COR-L47 (cell line): ENCODE measurements around the gene ZAR1L.
"Not testable (repeated sequence)": the region's sequence is repeated elsewhere in the genome, so short reads cannot be mapped to it uniquely, and the experiment has no call there.

Source experiments
- DNase-seq: peaks from one replicate; lab custom pipeline; 2025; lab: John Stamatoyannopoulos, UW

The ZAR1L gene, protein sequence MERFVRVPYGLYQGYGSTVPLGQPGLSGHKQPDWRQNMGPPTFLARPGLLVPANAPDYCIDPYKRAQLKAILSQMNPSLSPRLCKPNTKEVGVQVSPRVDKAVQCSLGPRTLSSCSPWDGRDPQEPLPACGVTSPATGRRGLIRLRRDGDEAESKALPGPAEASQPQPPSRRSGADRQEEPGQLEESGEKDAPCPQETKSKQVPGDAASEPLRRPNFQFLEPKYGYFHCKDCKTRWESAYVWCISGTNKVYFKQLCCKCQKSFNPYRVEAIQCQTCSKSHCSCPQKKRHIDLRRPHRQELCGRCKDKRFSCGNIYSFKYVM

DNA sequence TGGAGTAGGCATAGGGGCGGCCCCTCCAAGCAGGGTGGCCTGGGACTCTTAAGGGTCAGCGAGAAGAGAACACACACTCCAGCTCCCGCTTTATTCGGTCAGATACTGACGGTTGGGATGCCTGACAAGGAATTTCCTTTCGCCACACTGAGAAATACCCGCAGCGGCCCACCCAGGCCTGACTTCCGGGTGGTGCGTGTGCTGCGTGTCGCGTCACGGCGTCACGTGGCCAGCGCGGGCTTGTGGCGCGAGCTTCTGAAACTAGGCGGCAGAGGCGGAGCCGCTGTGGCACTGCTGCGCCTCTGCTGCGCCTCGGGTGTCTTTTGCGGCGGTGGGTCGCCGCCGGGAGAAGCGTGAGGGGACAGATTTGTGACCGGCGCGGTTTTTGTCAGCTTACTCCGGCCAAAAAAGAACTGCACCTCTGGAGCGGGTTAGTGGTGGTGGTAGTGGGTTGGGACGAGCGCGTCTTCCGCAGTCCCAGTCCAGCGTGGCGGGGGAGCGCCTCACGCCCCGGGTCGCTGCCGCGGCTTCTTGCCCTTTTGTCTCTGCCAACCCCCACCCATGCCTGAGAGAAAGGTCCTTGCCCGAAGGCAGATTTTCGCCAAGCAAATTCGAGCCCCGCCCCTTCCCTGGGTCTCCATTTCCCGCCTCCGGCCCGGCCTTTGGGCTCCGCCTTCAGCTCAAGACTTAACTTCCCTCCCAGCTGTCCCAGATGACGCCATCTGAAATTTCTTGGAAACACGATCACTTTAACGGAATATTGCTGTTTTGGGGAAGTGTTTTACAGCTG is at the start of gene ZAR1L, which contains the start of gene BRCA2:
Gene ZAR1L, minus strand, starts transcription at position 126 of the 790 bp plus-strand sequence. CDS start 3,438 bp downstream, outside the sequence.
Gene BRCA2, plus strand, starts transcription at position 271 of the 790 bp plus-strand sequence. CDS start 953 bp downstream, outside the sequence.
- peak; percentile 85 for DNase-seq

GRCh38 chr13:32362574-32362973 is 47.4 kb upstream of the ZAR1L start:
- DNase-seq, result no peak

- not testable (repeated sequence) for DNase-seq
Measured at GRCh38 chr13:32355935-32356334, 40.8 kb upstream of the ZAR1L start.

GRCh38 chr13:32354040-32354439 is 38.9 kb upstream of the ZAR1L start:
- DNase-seq, result no peak

- DNase-seq, result not testable (repeated sequence)
Measured at GRCh38 chr13:32350839-32351441, 35.8 kb upstream of the ZAR1L start.

DNA sequence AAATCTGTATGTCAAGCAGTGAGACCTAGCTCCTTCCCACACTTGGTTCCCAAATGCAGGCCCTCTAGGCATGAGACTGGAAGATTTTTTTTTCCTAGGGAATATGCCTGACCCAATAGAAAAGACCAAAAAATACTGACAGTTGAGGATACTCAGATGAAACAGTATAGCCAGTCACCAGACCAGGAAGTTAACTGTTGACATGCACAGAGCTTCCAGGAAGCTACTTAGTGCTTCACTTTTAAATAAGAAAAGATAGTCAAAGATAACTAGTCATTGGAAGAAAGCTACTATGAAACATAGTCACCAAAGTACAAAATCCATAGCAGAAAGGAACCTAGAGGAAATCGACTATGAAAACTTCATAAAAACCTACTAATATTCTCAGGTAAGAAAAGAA is 32.5 kb upstream of the ZAR1L start:
- DNase-seq, result no peak

GRCh38 chr13:32340914-32341313 is 25.8 kb upstream of the ZAR1L start:
- DNase-seq, result no peak

- no peak for DNase-seq
Measured at GRCh38 chr13:32334671-32335070, 19.5 kb upstream of the ZAR1L start.

DNA sequence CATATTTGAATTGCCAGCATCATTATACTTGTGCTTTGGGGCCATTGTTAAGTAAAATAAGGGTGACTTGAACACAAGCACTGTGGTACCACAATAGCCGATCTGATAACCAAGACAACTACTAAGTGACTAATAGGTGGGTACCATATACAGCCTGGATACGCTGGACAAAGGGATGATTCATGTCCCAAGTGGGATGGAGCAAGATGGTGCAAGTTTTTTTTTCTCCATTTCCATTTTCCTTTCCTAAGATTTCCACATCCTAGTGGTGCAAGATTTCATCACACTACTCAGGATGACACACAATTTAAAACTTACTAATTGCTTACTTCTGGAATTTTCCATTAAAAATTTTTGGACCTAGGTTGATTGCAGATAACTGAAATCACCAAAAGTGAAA is 15.3 kb upstream of the ZAR1L start:
- DNase-seq, result no peak

DNA sequence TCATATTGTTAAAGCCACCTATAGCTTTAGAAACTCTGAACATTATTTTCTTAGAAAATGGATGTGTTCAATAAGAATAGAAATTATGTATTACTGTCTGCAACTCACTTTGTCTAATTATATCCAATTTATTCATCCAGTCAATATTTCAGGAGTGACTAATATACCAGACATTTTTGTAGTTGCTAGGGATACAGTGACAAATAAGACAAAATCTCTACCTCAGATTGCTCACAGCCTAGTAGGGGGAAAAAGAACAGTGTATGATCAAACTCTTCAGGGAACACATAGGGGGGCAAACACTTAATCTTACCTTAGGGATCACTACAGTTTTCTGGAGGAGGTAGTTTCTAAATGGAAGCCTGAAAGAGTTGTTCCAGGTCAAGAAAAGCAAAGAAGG is 8.7 kb upstream of the ZAR1L start:
- DNase-seq, result no peak

- DNase-seq, result no peak
Measured at GRCh38 chr13:32320528-32320927, 5.4 kb upstream of the ZAR1L start.

GRCh38 chr13:32317716-32318465 is 2.7 kb upstream of the ZAR1L start:
- no peak for DNase-seq

- no peak for DNase-seq
Measured at GRCh38 chr13:32316501-32316900, 1.3 kb upstream of the ZAR1L start.

DNA sequence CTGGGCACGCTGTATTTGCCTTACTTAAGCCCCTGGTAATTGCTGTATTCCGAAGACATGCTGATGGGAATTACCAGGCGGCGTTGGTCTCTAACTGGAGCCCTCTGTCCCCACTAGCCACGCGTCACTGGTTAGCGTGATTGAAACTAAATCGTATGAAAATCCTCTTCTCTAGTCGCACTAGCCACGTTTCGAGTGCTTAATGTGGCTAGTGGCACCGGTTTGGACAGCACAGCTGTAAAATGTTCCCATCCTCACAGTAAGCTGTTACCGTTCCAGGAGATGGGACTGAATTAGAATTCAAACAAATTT is 821 bp upstream of the ZAR1L start:
- DNase-seq, result no peak

- peak; percentile 32 for DNase-seq
Measured at GRCh38 chr13:32314271-32315237, 609 bp downstream of the ZAR1L start.

DNA sequence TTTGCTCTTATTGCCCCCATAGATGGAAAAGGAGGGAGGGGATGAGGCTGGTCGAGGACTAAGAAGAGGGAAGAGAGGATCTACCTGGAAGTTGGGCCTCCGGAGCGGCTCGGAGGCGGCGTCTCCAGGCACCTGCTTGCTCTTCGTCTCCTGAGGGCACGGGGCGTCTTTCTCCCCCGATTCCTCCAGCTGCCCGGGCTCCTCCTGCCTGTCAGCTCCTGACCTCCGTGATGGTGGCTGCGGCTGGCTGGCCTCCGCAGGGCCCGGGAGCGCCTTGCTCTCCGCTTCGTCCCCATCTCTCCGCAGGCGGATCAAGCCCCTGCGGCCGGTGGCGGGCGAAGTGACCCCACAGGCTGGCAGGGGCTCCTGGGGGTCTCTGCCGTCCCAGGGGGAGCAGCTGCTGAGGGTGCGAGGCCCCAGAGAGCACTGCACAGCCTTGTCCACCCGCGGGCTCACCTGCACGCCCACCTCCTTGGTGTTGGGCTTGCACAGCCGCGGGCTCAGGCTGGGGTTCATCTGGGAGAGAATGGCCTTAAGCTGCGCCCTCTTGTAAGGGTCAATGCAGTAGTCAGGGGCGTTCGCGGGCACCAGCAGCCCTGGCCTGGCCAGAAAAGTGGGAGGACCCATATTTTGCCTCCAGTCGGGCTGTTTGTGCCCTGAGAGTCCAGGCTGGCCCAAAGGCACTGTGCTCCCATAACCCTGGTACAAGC is 3.8 kb downstream of the ZAR1L start:
- DNase-seq, result no peak

- peak; percentile 27 for DNase-seq
Measured at GRCh38 chr13:32310134-32310706, 4.9 kb downstream of the ZAR1L start.

- DNase-seq, result no peak
Measured at GRCh38 chr13:32309312-32310133, 5.6 kb downstream of the ZAR1L start.

- no peak for DNase-seq
Measured at GRCh38 chr13:32305646-32306045, 9.5 kb downstream of the ZAR1L start.
